ENCODE data around the gene PDIK1L.

GRCh38 chr1:26064553-26064952, 47.1 kb upstream of the PDIK1L start:
- TF ChIP-seq GATA2 (IDR thresholded peaks at IDR 0.05; ENCODE audit: low read depth, low read length) (no peak), GATA3 (IDR thresholded peaks at IDR 0.05; ENCODE audit: low read depth, low read length) (no peak)
